ENCODE data around the gene CASP12. TPM values are rescaled to one million over a fixed set of nuclear protein-coding genes. Genes with fewer than 3 reads are reported as not detected.

The CASP12 gene
- total and polyA plus RNA-seq, 12 donors = 0.17 to 2.8 (median 0.49) TPM; not detected in 4

DNA sequence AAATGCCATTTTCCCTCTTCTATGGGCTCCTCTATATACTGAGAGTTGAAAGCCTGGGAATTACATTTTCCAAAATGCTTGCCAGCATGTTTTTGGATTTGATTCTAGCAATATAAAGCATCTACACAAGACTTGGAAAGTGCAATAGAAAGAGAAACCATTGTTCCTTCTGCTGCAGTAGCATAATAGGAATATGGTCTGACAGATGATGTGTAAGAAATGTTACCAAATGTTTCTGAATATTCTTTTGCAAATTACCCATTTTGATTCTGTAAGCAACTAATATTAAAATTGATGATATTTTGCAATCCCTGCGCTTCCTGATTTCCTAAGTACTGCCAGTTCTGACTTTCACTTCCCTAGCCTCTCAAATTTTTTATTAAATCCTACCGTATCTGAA lies 61.6 kb downstream of the CASP12 start:
- no peaks in the 10 kb centered on the region for H3K9me3 ChIP-seq (replicated peaks in 1 of 3)
- intact Hi-C loops (cut with DNase I) = no loop called here
- H3K27me3 ChIP-seq = no peaks in the 10 kb centered on the region
- H3K27ac ChIP-seq = no peak overlapping the region
- no peaks in the 10 kb centered on the region for H3K4me1 ChIP-seq (replicated peaks in 1 of 2)
- DNase-seq = no peak
- H3K36me3 ChIP-seq (replicated peaks in 1 of 2) = no peaks in the 10 kb centered on the region
- no peak overlapping the region for H3K4me3 ChIP-seq
- WGBS, 4 donors = 40 to 64% (median 46%) methylated on average over 2 of the region's 2 CpGs
- TF ChIP-seq, protein P1, sequence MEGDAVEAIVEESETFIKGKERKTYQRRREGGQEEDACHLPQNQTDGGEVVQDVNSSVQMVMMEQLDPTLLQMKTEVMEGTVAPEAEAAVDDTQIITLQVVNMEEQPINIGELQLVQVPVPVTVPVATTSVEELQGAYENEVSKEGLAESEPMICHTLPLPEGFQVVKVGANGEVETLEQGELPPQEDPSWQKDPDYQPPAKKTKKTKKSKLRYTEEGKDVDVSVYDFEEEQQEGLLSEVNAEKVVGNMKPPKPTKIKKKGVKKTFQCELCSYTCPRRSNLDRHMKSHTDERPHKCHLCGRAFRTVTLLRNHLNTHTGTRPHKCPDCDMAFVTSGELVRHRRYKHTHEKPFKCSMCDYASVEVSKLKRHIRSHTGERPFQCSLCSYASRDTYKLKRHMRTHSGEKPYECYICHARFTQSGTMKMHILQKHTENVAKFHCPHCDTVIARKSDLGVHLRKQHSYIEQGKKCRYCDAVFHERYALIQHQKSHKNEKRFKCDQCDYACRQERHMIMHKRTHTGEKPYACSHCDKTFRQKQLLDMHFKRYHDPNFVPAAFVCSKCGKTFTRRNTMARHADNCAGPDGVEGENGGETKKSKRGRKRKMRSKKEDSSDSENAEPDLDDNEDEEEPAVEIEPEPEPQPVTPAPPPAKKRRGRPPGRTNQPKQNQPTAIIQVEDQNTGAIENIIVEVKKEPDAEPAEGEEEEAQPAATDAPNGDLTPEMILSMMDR (IDR thresholded peaks at IDR 0.05) = no peak
- TF ChIP-seq POLR2A (IDR thresholded peaks at IDR 0.05) = no peak

Small RNA genes within 50 kb of the gene (small RNA-seq; reads per million reads assigned to genes)
- gene AP002004.1 = 0 reads per million in 2 donors

Other genes with a start within 250 kb of the CASP12 start
- 10 to 100 TPM; 29.0 to 81.2 (median 52.5) TPM for gene CASP4, start 70.1 kb upstream of the CASP12 start, total RNA-seq
- gene CASP4, start 70.1 kb upstream of the CASP12 start, polyA plus RNA-seq = 10 to 100 TPM; 37.6 to 68.2 (median 47.3) TPM
- gene CASP5, start 124.7 kb upstream of the CASP12 start, total RNA-seq = 1 to 10 TPM in 1 of 9 donors, under 1 TPM in 3, not detected in 5; 0.41 to 4.2 (median 0.93) TPM
- under 1 TPM in 2 of 3 donors, not detected in 1; 0.27 to 0.71 TPM for gene CASP5, start 124.7 kb upstream of the CASP12 start, polyA plus RNA-seq
- gene CASP1, start 136.7 kb upstream of the CASP12 start, total RNA-seq = 10 to 100 TPM in 8 of 9 donors, 1 to 10 TPM in 1; 6.1 to 31.4 (median 16.8) TPM
- 10 to 100 TPM in 2 of 3 donors, 1 to 10 TPM in 1; 9.2 to 18.6 (median 15.0) TPM for gene CASP1, start 136.7 kb upstream of the CASP12 start, polyA plus RNA-seq
- gene CARD16, start 146.9 kb upstream of the CASP12 start, total RNA-seq = 10 to 100 TPM in 5 of 9 donors, 1 to 10 TPM in 3, not detected in 1; 3.3 to 23.0 (median 11.7) TPM
- 10 to 100 TPM; 10.6 to 48.6 (median 25.4) TPM for gene CARD16, start 146.9 kb upstream of the CASP12 start, polyA plus RNA-seq
- not detected for gene CARD18, start 241.3 kb upstream of the CASP12 start, total RNA-seq
- not detected for gene CARD18, start 241.3 kb upstream of the CASP12 start, polyA plus RNA-seq

Measured in adrenal gland (tissue), 12 donors.